ENCODE measurements around the gene CACNA1C.
"Not testable (repeated sequence)": the region's sequence is repeated elsewhere in the genome, so short reads cannot be mapped to it uniquely, and the experiment has no call there.

Gene CACNA1C

GRCh38 chr12:2234091-2234490 is 181.3 kb downstream of the CACNA1C start:
- DNase-seq (no peak), ATAC-seq (no peak)

DNA sequence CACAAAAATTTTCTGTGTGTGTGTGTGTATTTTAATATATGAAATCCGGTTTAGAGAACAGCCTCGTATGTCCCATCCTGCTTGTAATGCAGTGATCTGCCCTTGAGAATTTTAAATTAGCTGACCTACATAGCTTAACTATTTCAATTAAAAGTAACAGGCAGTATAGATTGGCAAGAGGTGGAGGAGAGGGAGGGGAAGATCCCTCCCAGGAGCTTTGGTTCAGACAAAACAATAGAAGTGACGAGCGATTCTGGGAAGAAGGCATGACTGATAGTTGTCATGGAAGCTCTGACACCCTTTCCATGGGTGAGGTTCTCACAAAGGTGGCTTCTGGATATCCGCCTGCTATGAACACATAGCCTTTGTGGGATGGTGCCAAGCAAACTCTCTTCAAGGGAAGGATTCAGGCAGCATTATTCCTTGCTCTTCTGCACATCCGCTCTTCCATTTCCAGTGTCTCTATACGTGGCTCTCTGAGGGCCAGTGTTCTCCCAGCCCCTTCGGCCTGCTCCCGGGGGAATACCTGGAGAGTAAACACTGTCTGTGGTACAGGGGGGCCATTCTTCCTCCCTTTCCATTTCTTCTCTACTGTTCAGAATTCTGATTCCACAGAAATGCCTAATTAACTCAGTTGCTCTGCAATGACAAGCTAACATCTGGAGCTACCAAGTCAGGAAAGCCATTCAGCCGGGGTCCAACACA is 182.0 kb downstream of the CACNA1C start:
- DNase-seq (no peak), ATAC-seq (no peak)

DNA sequence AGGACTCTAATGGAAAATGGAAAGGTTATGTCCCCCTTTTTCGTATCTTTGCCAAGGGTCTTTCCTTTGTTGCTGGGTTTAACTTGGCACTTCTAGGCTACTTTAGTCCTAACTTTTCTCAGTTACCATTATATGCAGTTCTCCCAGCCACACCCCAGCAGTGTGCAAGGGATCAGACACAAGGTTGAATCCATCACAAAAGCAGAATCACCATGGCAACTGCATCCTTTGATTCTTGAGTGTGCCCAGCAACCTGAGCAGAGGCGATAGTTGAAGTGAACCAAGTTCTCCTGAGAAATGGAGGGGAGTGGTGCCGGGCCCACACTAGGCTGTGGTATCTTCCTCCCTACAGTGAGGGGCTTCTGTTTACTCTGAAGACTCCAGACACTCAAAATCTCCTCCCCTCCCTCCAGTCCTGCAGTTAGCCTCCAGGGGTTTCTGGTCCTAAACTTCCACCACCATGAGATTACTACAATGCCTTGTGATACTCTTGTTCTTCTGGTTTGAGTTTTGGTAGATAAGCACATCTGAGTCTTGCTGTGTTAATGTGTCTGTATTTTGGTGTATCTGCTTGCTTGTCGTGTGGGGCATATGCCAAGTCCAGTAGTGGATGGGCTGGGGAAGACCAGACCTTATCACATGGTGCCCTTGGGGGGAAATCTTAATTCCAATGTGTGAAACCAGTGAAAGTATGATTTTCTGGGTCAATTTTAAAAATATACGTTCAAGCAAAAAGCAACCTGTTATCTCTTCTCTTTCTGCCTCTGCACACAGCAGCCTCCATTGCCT is 183.9 kb downstream of the CACNA1C start:
- ATAC-seq (no peak), DNase-seq (no peak)

DNA sequence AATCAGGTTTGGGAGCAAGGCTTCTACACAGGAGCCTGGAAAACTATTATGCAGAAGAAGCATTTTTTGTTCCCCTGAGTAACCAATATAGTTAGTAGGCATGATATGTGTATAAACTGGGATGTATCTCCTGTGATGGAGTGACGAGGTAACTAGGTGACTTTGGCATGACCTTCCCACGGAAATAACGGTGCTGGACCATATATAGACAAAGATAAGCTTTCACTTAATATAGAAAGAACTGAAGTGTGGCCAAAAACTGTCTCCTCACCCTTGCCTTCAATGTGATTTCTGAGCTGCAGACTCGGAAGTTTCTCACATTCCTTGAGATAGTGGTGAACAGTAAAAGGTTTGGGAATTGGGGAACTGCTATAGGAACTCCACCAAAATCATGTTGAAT is 185.3 kb downstream of the CACNA1C start:
- no peak for DNase-seq
- no peak for ATAC-seq

- ATAC-seq = no peak
- DNase-seq = no peak
Measured at GRCh38 chr12:2239381-2239871, 186.6 kb downstream of the CACNA1C start.

DNA sequence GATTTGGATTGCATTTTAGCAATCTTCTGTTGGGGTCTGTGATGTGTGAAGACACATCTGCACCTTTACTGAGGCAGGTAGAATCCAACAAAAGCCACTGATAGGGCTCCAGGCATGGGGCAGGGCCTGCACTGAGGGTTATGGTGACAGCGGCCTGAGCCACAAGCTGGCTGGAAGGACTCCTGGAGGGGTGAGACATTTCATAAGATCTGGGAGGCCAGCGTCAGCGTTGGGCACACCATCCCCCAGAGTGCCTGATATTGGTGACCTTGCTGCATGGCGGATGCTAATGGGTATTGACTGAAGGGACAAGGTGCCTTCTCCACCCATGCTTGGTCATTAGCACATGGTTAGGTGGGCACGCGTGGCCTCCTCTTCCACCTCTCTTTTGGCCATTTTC is 187.6 kb downstream of the CACNA1C start:
- DNase-seq = no peak
- no peak for ATAC-seq

GRCh38 chr12:2240984-2241383 is 188.2 kb downstream of the CACNA1C start:
- DNase-seq = no peak
- ATAC-seq = no peak

- no peak for DNase-seq
- no peak for ATAC-seq
Measured at GRCh38 chr12:2242216-2242615, 189.4 kb downstream of the CACNA1C start.

GRCh38 chr12:2242816-2243215 is 190.0 kb downstream of the CACNA1C start:
- ATAC-seq (peak; percentile 14), DNase-seq (no peak)

GRCh38 chr12:2243275-2243674 is 190.5 kb downstream of the CACNA1C start:
- ATAC-seq (peak; percentile 56), DNase-seq (no peak)

- DNase-seq = no peak
- ATAC-seq = no peak
Measured at GRCh38 chr12:2244013-2244861, 191.4 kb downstream of the CACNA1C start.

DNA sequence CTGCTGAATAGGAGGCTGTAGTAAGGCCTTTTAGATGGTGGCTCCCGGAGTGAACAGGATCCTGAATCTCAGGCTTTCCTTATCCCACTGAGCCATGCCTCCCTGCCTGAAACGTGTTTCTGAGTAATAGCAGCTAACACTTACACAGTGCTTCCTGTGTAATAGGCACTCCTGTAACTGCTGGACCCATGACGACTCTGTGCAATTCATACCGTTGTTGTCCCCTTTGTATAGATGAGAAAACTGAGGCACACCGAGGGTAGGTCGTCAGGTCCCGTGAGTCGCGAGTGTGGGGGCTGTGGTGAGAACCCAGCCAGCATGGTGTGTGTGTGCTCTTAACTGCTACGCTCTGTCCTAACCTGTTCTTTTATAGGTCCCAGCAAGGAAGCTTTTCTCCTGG is 193.6 kb downstream of the CACNA1C start:
- DNase-seq (no peak), ATAC-seq (no peak)

- DNase-seq (no peak), ATAC-seq (no peak)
Measured at GRCh38 chr12:2247120-2247519, 194.3 kb downstream of the CACNA1C start.

DNA sequence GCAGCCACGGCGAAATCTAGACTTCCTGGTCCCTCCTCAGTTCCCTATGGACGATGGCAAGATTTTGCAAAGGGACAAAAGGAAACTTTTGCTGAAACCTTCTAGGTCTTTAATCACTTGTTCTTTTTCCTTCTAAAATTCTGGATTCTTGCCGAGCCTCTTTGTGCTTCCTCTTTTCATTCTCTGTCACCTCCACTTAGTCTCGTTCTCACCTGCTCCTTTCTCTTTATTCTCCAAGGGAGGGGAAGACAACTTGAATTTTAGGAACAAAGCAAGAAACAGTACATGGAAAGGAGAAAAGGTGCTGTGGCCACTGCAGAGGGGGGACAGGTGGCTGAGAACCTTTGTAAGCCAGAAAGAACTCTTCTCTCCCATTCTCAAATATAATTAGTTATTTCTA is 194.8 kb downstream of the CACNA1C start:
- no peak for DNase-seq

DNA sequence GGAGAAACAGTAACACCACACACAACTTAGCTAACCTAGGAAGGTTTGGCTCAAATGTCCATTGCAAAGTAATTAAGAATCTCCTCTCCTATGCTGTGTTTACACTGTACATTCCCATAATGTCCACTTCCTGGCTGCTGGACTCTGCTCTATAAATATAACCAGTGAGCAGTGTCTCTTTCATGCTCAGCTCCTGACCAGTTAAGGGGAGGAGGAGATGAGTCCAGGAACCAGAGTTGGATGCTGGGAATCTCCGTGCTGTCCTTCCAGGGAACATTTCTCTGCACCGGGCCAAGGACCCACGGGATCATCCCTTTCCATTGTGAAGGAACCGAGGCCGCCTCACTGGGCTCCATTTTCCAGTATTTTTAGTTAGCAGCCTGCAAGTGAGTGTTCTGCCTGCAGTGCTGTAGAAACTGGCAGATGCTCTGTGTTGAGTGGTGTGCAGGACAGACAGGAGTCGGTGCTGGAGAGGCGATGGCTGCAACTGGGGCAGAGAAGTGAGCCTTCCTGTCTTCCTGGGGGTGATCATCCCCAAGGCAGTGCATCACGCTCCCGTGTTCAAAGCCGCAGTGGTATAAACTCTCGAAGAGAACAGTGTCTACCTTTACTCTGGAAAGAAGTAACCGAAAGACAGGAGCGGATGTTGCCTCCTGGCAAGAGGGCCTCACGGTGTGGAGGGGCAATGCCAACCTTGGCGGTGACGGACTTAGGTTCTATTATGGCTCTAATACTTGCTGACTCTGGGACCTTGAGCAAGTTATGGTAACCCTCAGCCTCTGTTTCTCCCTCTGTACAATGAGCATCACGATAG is 195.5 kb downstream of the CACNA1C start:
- DNase-seq (no peak), ATAC-seq (no peak)

More for the DNA sequence above, 194.8 kb downstream of the CACNA1C start:
- ATAC-seq = no peak

DNA sequence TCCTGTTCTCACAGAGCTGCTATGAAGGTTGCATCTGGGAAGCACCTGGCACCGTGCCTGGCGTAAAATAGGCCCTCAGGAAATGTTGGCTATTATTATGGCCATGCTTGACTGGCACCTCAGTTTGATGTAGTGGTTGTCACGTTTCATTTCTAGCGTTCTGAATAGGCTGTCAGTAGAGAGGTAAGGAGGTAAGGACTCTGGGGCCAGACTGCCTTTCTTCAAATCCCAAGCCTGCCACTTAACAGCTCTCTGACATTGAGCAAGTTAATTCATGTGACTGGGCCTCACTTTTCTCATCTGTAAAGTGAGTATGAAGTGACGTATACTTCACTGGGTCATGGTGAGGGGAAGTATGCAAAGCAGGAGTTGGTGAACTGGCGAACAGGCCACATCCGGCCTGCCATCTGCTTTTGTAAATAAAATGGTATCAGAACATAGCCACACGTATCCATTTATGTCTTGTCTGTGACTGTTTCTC is 196.2 kb downstream of the CACNA1C start:
- no peak for ATAC-seq
- DNase-seq = no peak

DNA sequence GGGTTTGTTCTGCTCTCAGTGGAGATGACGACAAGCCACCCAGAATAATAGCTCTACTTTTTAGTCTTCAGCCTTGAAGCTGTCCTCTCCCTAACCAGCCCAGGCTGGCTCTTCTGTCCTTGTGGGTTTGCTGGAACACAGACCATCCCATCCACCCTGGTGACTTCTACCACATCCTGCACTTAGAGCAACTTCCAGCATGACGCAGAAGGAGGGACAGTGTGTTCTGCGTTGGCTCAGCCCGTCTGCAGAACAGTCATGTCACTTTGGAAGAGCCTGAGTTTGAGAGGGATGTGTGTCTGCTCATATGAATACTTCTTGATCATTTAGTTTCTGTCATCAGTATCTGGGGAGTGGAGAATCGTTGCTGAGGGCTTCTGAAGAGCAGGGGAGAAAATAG is 198.0 kb downstream of the CACNA1C start:
- DNase-seq = no peak
- no peak for ATAC-seq

DNA sequence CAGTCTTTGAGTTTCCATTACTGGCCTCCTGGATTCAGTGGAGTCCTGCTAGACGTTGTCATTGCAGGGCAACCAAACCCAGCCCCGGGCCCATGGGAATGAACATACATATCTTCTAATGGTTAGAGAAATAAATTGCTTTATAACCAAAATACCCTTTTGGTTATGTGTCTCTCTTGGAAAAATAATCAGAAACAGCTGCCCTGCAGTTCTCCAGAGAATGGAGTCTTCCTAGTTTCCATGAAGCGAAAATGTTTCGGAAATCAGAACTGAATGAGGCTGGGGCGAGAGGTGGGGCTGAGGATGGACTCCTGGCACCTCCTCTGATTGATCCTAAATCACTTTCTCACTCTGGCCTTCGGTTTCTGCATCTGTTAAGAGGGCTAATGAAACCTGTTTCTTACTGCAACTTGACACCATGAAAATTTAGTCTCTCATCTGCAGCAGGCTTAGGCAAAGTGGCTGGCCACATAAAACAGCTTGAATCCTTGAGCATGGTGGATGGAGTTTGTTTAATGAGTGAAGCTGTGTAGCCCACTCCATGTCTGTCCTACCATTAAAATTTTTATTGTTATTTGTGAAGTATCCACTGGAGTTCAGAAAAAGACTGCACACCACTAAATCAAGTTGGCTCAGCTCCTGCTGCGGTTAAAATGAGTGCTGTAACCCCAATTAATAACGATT is 198.9 kb downstream of the CACNA1C start:
- DNase-seq (no peak), ATAC-seq (no peak)

DNA sequence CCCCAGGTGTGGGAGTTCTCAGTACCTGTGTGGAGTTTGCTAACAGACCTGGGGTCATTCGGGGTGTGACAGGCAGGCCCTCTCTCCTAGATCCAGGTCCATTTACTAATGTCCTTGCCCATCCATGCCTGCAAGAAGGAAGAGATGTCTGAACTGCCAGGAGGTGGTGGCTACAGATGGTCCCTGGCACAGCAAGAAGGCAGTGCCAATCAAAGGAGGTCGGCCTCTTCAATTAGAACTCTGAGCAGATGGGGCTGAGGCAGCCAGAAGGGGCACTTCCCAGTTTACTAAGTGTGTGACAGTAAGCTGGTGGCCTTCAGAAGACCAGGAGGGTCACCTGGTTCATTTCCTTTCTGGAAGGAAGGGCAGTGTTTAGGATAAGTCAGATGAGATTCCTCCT is 202.5 kb downstream of the CACNA1C start:
- DNase-seq = no peak
- no peak for ATAC-seq

- not testable (repeated sequence) for DNase-seq, ATAC-seq
Measured at GRCh38 chr12:2255731-2256130, 202.9 kb downstream of the CACNA1C start.

DNA sequence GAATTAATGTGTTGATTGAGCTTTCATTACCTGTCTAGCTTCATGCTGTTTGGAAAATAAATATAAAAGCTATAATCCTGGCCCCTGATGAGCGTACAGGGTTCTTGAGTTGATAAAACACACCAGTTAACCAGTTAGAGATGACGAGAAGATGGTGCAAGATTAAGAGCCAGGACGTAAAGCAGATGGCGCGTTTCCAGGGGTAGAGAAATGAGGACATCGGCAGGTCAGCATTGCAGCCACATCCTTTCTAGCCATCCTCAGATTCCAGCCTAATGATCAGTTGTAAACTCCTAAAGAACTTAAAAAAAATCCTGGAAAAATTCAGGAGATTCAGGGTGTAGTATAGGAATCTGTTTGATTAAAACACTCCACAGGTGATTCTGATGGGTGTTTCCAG is 203.7 kb downstream of the CACNA1C start:
- no peak for ATAC-seq
- no peak for DNase-seq

Measured in stimulated activated naive CD8-positive, alpha-beta T cell treated with anti-CD3 and anti-CD28 coated beads, Interleukin-15, Interleukin-2, amounts not matched to agents 100 U/mL and 50 U/mL, for 24 hours (primary cell).